ENCODE data around the gene ESYT3. TPM values are rescaled to one million over a fixed set of nuclear protein-coding genes. Genes with fewer than 3 reads are reported as not detected.
"Not testable (repeated sequence)": the region's sequence is repeated elsewhere in the genome, so short reads cannot be mapped to it uniquely, and the experiment has no call there.

Gene ESYT3
- total and polyA plus RNA-seq, 9 donors, result 0.48 to 2.0 (median 0.77) TPM

GRCh38 chr3:138491971-138492370 is 57.6 kb downstream of the ESYT3 start:
- Histone ChIP-seq H3K27me3 (no peaks in the 10 kb centered on the region), H3K27ac (no peak overlapping the region), H3K36me3 (no peaks in the 10 kb centered on the region), H3K4me3 (no peak overlapping the region), H3K9me3 (peaks cover 0 to 5% of the 10 kb centered on the region in 2 donors), H3K4me1 (ENCODE audit: insufficient read depth) (no peaks in the 10 kb centered on the region)
- intact Hi-C loops (cut with DNase I), result no loop called here
- WGBS, 3 donors, result 73 to 100% (median 100%) methylated on average over 1 of the region's 1 CpG
- TF ChIP-seq POLR2A (IDR thresholded peaks at IDR 0.05), result no peak
- no peak for TF ChIP-seq EP300 (IDR thresholded peaks at IDR 0.05)
- TF ChIP-seq CTCF (IDR thresholded peaks at IDR 0.05), result no peak
- DNase-seq, result no peak

- Histone ChIP-seq H3K27ac (no peak overlapping the region), H3K4me3 (no peak overlapping the region), H3K4me1 (ENCODE audit: insufficient read depth) (no peaks in the 10 kb centered on the region), H3K36me3 (no peaks in the 10 kb centered on the region), H3K9me3 (no peaks in the 10 kb centered on the region), H3K27me3 (no peaks in the 10 kb centered on the region)
- intact Hi-C loops (cut with DNase I), result no loop called here
- no peak for DNase-seq
- TF ChIP-seq EP300 (IDR thresholded peaks at IDR 0.05), result no peak
- TF ChIP-seq CTCF (IDR thresholded peaks at IDR 0.05), result no peak
- TF ChIP-seq POLR2A (IDR thresholded peaks at IDR 0.05), result no peak
- 94 to 97% (median 94%) methylated on average over 4 of the region's 4 CpGs for WGBS, 3 donors
Observed at GRCh38 chr3:138492980-138493675, 58.7 kb downstream of the ESYT3 start.

GRCh38 chr3:138493804-138494606 is 59.6 kb downstream of the ESYT3 start:
- H3K36me3 ChIP-seq, result no peaks in the 10 kb centered on the region
- 95 to 97% (median 95%) methylated on average over 3 of the region's 3 CpGs for WGBS, 3 donors

GRCh38 chr3:138494607-138494929 is 60.2 kb downstream of the ESYT3 start:
- Histone ChIP-seq H3K9me3 (no peaks in the 10 kb centered on the region), H3K27ac (no peak overlapping the region), H3K36me3 (no peaks in the 10 kb centered on the region), H3K4me3 (no peak overlapping the region), H3K27me3 (no peaks in the 10 kb centered on the region), H3K4me1 (ENCODE audit: insufficient read depth) (no peaks in the 10 kb centered on the region)
- intact Hi-C loops (cut with DNase I), result no loop called here
- TF ChIP-seq CTCF (IDR thresholded peaks at IDR 0.05), result no peak
- TF ChIP-seq EP300 (IDR thresholded peaks at IDR 0.05), result no peak
- TF ChIP-seq POLR2A (IDR thresholded peaks at IDR 0.05), result no peak
- DNase-seq, result no peak

More at GRCh38 chr3:138493804-138494606, 59.6 kb downstream of the ESYT3 start:
- H3K4me3 ChIP-seq, result no peak overlapping the region
- H3K27me3 ChIP-seq, result no peaks in the 10 kb centered on the region
- DNase-seq, result no peak
- intact Hi-C loops (cut with DNase I), result no loop called here
- TF ChIP-seq POLR2A (IDR thresholded peaks at IDR 0.05), result no peak
- no peak for TF ChIP-seq EP300 (IDR thresholded peaks at IDR 0.05)
- TF ChIP-seq CTCF (IDR thresholded peaks at IDR 0.05), result no peak
- H3K4me1 ChIP-seq (ENCODE audit: insufficient read depth), result no peaks in the 10 kb centered on the region
- H3K9me3 ChIP-seq, result no peaks in the 10 kb centered on the region
- H3K27ac ChIP-seq, result no peak overlapping the region

- H3K27ac ChIP-seq; intact Hi-C loops (cut with DNase I); H3K4me1 ChIP-seq (ENCODE audit: insufficient read depth); H3K4me3 ChIP-seq; H3K27me3 ChIP-seq; DNase-seq; H3K36me3 ChIP-seq; H3K9me3 ChIP-seq: not testable (repeated sequence)
- WGBS, 3 donors, result 90 to 94% (median 90%) methylated on average over 3 of the region's 3 CpGs
Observed at GRCh38 chr3:138495638-138496037, 61.2 kb downstream of the ESYT3 start.
